ENCODE results near the gene PLPP1.
"Not testable (repeated sequence)": the region's sequence is repeated elsewhere in the genome, so short reads cannot be mapped to it uniquely, and the experiment has no call there.

Gene PLPP1

DNA sequence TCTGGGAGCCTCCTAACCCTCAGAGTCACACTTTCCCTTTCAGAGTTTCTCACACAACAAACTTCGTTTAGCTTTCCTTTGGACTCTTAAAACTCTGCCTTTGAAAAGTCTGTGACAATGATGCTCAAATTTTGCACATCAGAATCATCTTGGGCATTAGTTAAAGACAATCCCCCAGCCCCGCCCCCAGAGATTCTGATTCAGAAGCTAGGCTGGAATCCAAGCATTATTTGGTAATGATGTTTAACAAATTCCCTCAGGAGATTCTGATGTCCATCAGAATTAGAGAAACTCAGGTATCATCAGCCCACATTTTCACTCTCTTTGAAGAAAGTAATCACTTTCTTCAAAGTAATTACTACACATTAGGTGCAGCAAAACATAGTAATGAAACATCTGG is 9.6 kb upstream of the PLPP1 start:
- no peak for DNase-seq

GRCh38 chr5:55541056-55541635 is 6.4 kb upstream of the PLPP1 start:
- no peak for DNase-seq

GRCh38 chr5:55540525-55540924 is 5.8 kb upstream of the PLPP1 start:
- DNase-seq, result no peak

- no peak for DNase-seq
Measured at GRCh38 chr5:55540024-55540423, 5.3 kb upstream of the PLPP1 start.

DNA sequence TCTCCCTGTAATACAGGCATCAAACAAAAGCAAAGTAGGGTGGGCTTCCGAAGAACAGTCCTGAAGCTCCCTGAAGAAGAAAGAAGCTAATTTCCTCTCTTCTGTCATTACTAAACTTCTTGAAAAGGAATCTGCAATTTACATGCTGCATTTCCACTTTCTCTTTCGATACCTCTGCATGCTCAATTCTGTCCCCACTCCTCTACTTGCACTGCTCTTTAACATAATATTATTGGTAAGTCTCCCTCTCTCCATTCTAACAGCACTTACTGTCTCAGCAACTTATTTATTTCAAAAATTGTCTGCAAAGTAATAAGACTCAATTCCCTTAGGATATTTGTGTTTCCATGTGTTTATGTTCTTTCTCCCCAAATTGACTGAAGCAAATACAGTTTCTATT is 3.9 kb upstream of the PLPP1 start:
- no peak for DNase-seq

DNA sequence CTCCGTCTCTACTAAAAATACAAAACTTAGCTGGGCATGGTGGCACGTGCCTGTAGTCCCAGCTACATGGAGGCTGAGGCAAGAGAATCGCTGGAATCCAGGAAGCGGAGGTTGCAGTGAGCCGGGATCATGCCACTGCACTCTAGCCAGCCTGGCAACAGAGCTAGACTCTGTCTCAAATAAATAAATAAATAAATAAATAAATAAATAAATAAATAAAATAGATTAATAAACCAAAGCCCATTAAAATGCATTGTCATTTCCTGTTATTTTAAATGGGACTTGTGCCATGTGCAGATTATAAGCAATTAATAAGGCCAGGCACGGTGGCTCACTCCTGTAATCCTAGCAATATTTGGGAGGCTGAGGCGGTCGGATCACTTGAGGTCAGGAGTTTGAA is 2.6 kb upstream of the PLPP1 start:
- not testable (repeated sequence) for DNase-seq

- no peak for DNase-seq
Measured at GRCh38 chr5:55535199-55535905, 588 bp upstream of the PLPP1 start.

GRCh38 chr5:55533521-55534435 is 986 bp downstream of the PLPP1 start:
- peak; percentile 81 for DNase-seq

GRCh38 chr5:55530669-55531068 is 4.1 kb downstream of the PLPP1 start:
- DNase-seq, result no peak

GRCh38 chr5:55524816-55525215 is 9.9 kb downstream of the PLPP1 start:
- DNase-seq, result no peak

GRCh38 chr5:55523293-55523692 is 11.5 kb downstream of the PLPP1 start:
- no peak for DNase-seq

DNA sequence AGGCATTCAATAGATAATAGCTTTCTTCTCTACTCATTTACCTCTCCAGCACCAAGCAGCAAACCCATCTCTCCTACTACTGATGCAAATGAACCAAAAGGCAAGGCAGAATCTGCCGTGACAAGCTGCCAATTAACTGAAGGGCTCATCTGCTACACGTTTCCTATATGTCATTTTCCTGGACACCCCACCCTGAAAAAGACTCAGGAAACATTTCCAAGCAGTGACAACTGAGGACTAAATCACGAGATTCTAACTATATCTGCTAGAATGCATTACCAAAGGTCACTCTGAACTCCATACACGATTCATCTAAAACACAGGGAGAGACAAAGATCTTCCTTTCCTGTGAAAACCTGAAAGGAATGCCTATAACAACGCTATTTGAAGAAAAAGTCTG is 12.9 kb downstream of the PLPP1 start:
- DNase-seq, result no peak

GRCh38 chr5:55520117-55520839 is 14.5 kb downstream of the PLPP1 start:
- DNase-seq, result no peak

- no peak for DNase-seq
Measured at GRCh38 chr5:55518831-55519390, 15.9 kb downstream of the PLPP1 start.

- DNase-seq, result no peak
Measured at GRCh38 chr5:55517804-55518203, 17.0 kb downstream of the PLPP1 start.

GRCh38 chr5:55511010-55511409 is 23.8 kb downstream of the PLPP1 start:
- DNase-seq, result no peak

- DNase-seq, result no peak
Measured at GRCh38 chr5:55510523-55510880, 24.3 kb downstream of the PLPP1 start.

GRCh38 chr5:55509796-55510522 is 24.8 kb downstream of the PLPP1 start:
- no peak for DNase-seq

GRCh38 chr5:55509097-55509496 is 25.7 kb downstream of the PLPP1 start:
- DNase-seq, result no peak

- no peak for DNase-seq
Measured at GRCh38 chr5:55507574-55507973, 27.2 kb downstream of the PLPP1 start.

GRCh38 chr5:55505711-55506110 is 29.1 kb downstream of the PLPP1 start:
- DNase-seq, result not testable (repeated sequence)

GRCh38 chr5:55503917-55504316 is 30.8 kb downstream of the PLPP1 start:
- DNase-seq, result not testable (repeated sequence)

All from islet precursor cell (in vitro differentiated cells).